ENCODE data around the gene ABCA2.

The ABCA2 gene

GRCh38 chr9:136957901-136958300 is 70.1 kb downstream of the ABCA2 start:
- no peaks in the 10 kb centered on the region for H3K27me3 ChIP-seq (ENCODE audit: insufficient read depth, low read length, poor library complexity, severe bottlenecking)
- H3K4me2 ChIP-seq (ENCODE audit: low read depth, low read length, poor library complexity, severe bottlenecking), result no peak overlapping the region
- H4K20me1 ChIP-seq (ENCODE audit: insufficient read depth, low read length, poor library complexity, severe bottlenecking), result no peaks in the 10 kb centered on the region
- H2AFZ ChIP-seq (ENCODE audit: low read length), result no peak overlapping the region
- no peaks in the 10 kb centered on the region for H3K36me3 ChIP-seq (ENCODE audit: insufficient read depth, low read length)
- H3F3A ChIP-seq (ENCODE audit: low read depth), result no peaks in the 10 kb centered on the region
- no peaks in the 10 kb centered on the region for H3K9me3 ChIP-seq (ENCODE audit: insufficient read depth, low read depth, low read length)
- H3K79me2 ChIP-seq (ENCODE audit: insufficient read depth, low read length), result no peaks in the 10 kb centered on the region
- no peaks in the 10 kb centered on the region for H3K4me1 ChIP-seq (ENCODE audit: insufficient read depth, low read length, poor library complexity, severe bottlenecking)
- H3K9me2 ChIP-seq (replicated peaks; ENCODE audit: low read depth, low read length), result no peaks in the 10 kb centered on the region
- TF ChIP-seq CTCF (conservative IDR thresholded peaks at IDR 0.05; ENCODE audit: low read length) (no peak), EZH2phosphoT487 (IDR thresholded peaks at IDR 0.05; ENCODE audit: borderline replicate concordance) (no peak)
- no peak overlapping the region for H3K9ac ChIP-seq (ENCODE audit: low read depth, low read length, poor library complexity, severe bottlenecking)
- H3K4me3 ChIP-seq (ENCODE audit: low read length, poor library complexity, severe bottlenecking), result no peak overlapping the region

GRCh38 chr9:136957461-136957860 is 70.6 kb downstream of the ABCA2 start:
- no peaks in the 10 kb centered on the region for H3K27me3 ChIP-seq (ENCODE audit: insufficient read depth, low read length, poor library complexity, severe bottlenecking)
- no peaks in the 10 kb centered on the region for H3K79me2 ChIP-seq (ENCODE audit: insufficient read depth, low read length)
- no peaks in the 10 kb centered on the region for H3K36me3 ChIP-seq (ENCODE audit: insufficient read depth, low read length)
- H2AFZ ChIP-seq (ENCODE audit: low read length), result no peak overlapping the region
- no peaks in the 10 kb centered on the region for H4K20me1 ChIP-seq (ENCODE audit: insufficient read depth, low read length, poor library complexity, severe bottlenecking)
- no peak overlapping the region for H3K4me3 ChIP-seq (ENCODE audit: low read length, poor library complexity, severe bottlenecking)
- H3K4me2 ChIP-seq (ENCODE audit: low read depth, low read length, poor library complexity, severe bottlenecking), result no peak overlapping the region
- no peak for TF ChIP-seq CTCF (conservative IDR thresholded peaks at IDR 0.05; ENCODE audit: low read length)
- TF ChIP-seq EZH2phosphoT487 (IDR thresholded peaks at IDR 0.05; ENCODE audit: borderline replicate concordance), result no peak
- H3K9ac ChIP-seq (ENCODE audit: low read depth, low read length, poor library complexity, severe bottlenecking), result no peak overlapping the region
- no peaks in the 10 kb centered on the region for H3K9me3 ChIP-seq (ENCODE audit: insufficient read depth, low read depth, low read length)
- no peaks in the 10 kb centered on the region for H3K9me2 ChIP-seq (replicated peaks; ENCODE audit: low read depth, low read length)
- H3F3A ChIP-seq (ENCODE audit: low read depth), result no peaks in the 10 kb centered on the region
- H3K4me1 ChIP-seq (ENCODE audit: insufficient read depth, low read length, poor library complexity, severe bottlenecking), result no peaks in the 10 kb centered on the region
